GM19324 (cell line): ENCODE results near the gene TMCC2.
"Not testable (repeated sequence)": the region's sequence is repeated elsewhere in the genome, so short reads cannot be mapped to it uniquely, and the experiment has no call there.

Experiments used
- ATAC-seq: cut with Tn5 transposase; IDR thresholded peaks from one replicate; pipeline ENCODE4 v1.9.1; 2021; ENCODE audit warnings: mild to moderate bottlenecking, moderate library complexity; ENCODE audit not compliant: unreplicated experiment, low FRiP score

TMCC2 gene, protein sequence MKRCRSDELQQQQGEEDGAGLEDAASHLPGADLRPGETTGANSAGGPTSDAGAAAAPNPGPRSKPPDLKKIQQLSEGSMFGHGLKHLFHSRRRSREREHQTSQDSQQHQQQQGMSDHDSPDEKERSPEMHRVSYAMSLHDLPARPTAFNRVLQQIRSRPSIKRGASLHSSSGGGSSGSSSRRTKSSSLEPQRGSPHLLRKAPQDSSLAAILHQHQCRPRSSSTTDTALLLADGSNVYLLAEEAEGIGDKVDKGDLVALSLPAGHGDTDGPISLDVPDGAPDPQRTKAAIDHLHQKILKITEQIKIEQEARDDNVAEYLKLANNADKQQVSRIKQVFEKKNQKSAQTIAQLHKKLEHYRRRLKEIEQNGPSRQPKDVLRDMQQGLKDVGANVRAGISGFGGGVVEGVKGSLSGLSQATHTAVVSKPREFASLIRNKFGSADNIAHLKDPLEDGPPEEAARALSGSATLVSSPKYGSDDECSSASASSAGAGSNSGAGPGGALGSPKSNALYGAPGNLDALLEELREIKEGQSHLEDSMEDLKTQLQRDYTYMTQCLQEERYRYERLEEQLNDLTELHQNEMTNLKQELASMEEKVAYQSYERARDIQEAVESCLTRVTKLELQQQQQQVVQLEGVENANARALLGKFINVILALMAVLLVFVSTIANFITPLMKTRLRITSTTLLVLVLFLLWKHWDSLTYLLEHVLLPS

DNA sequence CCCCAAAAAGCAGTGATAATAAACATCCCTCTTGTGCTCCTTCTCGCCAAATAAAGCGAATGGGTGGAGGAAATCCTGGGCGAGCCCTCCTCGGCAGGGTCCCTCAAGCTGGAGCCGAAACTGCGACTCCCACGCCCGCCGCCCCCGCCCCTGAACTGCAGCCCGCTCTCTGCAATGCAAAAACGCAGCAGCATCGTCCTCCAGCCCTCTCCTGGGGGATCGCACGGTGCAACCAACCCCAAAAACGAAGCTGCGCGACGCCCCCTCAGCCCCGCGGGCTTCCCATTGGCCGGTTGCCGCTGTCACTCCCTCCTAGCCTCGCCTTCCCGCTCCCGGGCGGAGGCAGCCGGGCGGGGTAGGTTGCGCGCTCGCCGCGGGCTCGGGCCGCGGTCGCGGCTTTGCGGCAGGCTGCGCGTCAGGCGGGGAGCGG, at the start of gene TMCC2:
TMCC2 (plus strand) TSS at position 363 of the 430 bp plus-strand sequence. CDS start 619 bp downstream, outside the sequence.
- no peak for ATAC-seq

DNA sequence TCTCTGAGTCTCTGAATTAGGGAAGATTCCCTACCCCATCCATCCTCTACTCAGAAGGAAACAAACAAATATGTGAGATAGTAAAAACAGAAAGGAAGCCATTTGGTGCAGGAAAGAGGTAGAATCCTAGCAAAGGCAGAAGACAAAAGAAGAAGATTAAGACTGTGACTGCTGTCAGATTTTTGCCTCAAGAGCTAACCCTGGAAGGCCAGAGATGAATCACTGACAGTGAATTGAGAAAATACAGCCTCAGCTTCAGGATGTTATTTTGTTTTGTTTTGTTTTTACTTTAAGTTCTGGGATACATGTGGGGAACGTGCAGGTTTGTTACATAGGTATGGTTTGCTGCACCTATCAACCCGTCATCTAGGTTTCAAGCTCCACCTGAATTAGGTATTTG, 47.9 kb upstream of the TMCC2 start:
- ATAC-seq: no peak

DNA sequence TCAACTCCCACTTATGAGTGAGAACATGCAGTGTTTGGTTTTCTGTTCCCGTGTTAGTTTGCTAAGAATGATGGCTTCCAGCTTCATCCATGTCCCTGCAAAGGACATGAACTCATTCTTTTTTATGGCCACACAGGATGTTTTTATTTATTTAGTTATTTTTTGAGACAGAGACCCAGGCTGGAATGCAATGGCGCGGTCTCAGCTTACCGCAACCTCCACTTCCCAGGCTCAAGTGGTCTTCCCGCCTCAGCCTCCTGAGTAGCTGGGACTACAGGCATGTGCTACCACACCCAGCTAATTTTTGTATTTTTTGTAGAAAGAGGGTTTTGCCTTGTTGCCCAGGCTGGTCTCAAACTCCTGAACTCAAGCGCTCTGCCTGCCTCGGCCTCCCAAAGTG, 47.4 kb upstream of the TMCC2 start:
- not testable (repeated sequence) for ATAC-seq

DNA sequence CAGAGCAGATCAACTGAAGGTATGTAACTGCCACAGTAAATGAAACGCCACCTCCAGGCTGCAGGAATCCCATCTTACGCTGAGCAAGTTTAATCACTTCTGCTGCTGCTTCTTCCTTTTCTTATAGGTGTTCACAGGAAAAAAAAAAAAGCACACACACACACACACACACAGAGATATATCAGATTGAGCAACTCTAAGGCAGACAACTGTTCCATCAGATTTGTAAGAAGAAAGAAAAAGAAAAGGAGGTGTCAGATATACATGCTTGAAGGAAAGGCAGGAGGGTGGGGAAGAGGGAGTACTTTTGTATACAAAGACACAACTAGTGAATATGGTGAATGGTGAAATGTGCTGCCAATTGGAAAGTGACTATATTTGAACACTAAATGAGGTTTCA, 44.8 kb upstream of the TMCC2 start:
- ATAC-seq: no peak

DNA sequence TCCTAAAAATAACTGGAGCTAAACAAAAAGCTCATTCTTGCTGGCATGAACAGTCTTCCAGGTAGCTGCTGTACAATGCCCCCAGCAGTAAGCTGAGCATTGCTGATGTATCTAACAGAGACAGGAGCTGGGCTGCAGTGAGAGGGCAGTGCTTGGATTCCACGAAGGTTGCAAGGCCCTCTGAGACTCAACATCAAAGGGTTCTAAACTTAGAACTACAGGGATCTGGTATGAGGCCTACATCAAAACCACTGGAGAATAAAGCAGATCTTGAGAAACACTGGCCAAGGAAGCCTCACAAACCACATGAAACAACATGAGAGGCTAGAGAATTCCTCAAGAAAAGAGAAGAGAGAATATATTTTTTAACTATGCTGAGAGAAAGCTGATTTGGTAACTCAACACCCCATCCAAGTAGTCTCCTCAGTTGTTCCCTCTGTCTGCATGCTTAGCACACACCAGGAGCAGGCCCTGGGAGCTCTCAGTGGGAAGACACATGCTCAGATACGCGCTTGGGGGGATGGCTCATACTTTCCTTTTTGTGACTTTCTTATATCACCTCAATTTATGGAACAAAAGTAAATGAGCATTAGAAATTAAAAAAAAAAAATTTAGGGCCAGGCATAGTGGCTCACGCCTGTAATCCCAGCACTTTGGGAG, 43.9 kb upstream of the TMCC2 start:
- no peak for ATAC-seq

DNA sequence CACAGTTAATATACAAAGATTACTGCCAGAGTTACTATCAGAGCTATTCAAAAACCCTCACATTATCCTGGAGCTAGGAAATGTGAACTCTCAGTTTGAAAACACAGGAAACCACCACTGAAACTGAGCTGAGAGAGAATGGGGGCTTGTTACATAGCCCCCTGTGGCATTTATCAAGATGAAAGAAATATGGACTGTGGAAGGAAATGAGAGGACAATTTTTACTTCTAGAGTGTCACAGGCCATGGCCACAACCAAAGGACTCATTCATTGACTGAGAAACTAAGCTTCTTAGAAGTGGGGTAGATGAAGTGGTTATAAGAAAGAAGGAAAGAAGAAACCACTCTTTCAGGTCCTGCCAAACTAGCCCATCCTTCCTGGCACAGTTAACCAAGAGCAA, 41.6 kb upstream of the TMCC2 start:
- no peak for ATAC-seq

DNA sequence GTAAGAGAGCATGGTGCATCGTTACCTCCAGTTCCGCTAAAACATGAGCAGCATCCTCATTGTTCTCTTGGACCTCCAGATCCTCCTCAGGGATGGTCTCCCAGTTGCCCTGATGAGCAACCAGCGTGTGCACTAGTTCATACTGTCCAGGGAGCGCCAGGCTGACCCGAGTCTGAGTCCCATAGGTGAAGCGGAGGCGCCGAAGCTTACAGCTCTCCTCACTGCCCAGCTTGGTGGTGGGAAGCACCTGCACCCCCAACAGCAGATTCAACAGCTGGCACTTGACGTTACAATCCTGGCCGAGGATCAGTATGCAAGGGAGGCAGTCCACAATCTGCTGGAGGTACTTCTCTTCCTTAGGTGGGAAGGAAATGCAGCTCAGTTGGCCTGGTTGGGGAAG, 40.3 kb upstream of the TMCC2 start:
- ATAC-seq: no peak

DNA sequence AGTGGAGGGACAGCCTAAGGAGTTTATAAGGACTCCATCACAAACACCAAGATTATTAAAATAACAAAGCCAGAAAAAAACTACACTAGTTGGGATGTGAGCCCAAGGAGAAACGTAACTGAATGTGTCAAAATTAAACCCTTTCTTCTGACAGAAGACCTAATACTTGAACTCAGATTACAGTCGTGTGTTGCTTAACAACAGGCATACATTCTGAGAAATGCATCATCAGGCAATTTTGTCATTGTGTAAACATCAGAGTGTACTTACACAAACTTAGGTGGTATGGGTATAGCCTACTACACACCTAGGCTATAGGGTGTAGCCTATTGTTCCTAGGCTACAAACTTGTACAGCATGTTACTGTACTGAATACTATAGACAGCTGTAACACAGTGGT, 39.6 kb upstream of the TMCC2 start:
- ATAC-seq: no peak

DNA sequence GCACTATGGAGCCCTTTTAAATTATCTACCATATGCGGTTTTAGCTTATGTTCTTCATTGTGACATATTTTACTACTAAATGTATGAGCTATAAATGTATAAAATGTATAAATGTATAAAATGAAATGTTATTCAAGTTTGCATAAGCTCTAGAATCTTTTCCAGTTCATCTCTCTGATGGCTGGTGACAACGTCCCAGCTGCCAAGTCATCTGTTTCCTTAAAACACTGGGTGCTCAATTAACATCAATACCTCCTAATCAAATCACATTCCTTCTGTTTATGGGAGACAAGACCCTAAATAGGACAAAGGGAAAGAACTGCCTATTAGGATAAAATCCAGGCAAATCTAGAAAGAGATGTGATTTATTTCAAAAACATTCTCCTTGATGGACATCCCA, 39.1 kb upstream of the TMCC2 start:
- ATAC-seq: no peak

DNA sequence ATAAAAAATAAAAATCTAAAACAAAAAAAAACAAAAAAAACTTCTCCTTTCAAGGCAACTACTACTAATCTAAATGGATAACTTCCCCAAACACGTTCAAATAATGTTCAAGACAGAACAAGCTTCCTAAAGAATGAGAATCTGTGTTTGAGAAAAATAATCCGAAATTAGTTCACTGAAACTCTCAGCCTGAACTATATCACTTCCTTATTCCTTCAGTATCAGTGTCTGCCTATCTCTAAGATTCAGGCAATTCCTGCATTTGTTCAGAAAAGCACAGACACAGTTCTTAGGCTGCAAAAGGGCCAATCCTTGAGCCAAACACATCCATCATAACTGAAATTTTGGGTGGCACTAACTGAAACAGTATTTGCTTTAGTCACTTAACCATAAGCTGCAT, 38.6 kb upstream of the TMCC2 start:
- no peak for ATAC-seq

DNA sequence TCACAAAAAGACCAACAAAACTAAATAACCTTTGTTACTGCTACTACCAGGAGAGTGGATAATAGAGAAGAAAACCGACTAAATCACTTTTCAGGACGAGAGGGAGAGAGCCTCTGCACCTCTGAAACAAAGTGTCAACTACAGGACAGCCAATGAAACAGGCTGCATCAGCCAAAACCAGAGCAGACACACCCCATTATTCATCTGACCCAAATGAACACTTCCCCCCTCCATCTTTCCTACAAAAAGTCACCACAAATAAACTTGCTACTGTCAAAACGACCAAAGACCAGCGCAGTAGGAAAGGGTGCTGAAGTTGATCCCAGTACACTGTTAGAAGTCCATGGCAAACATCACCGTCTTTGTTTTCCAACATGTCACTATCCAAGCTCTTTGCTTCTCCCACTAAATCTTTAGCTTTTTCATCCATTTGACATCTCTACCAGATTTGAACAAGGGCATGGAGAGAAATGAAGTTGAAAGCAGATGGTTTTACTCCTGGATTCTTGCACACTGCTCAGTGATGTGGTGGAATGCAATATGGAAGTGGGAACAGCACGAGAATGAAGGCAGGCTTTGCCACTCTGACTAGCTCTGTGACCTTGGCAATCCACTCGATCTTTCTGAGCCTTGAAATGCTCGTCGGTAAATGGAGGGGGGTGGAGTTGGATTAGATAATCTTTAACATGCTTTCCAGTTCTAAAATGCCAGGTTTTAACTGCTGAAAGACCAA, 36.7 kb upstream of the TMCC2 start:
- ATAC-seq: no peak

DNA sequence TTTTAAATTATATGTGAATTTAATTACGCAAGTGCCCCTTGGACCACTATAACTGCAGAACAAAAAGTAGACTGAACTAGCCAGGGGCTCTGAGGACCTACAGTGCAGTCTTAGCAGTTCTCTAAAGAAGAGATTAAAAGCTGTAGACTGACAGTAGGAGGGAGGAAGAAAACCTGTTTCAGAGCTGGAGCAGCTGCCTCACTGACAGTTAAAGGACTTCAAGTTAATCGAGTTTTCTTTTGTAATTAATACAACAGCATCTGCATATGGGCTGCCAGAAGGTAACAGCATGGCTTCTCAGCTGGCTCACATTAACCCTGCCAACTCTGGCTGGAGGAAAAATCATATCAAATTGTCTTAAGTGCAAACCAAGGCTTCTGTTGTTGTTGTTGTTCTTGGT, 36.1 kb upstream of the TMCC2 start:
- no peak for ATAC-seq

DNA sequence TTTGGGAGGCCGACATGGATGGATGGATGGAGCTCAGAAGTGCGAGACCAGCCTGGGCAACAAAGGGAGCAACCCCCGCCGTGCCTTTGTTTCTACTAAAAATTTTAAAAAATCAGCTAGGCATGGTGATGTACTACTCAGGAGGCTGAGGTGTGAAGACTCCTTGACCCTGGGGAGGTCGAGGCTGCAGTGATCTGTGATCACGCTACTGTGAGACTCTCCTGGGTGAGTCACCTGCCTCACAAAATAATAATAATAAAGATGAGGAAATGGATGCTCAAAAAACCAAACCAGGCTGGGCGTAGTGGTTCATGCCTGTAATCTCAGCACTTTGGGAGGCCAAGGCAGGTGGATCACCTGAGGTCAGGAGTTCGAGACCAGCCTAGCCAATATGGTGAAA, 35.5 kb upstream of the TMCC2 start:
- no peak for ATAC-seq

DNA sequence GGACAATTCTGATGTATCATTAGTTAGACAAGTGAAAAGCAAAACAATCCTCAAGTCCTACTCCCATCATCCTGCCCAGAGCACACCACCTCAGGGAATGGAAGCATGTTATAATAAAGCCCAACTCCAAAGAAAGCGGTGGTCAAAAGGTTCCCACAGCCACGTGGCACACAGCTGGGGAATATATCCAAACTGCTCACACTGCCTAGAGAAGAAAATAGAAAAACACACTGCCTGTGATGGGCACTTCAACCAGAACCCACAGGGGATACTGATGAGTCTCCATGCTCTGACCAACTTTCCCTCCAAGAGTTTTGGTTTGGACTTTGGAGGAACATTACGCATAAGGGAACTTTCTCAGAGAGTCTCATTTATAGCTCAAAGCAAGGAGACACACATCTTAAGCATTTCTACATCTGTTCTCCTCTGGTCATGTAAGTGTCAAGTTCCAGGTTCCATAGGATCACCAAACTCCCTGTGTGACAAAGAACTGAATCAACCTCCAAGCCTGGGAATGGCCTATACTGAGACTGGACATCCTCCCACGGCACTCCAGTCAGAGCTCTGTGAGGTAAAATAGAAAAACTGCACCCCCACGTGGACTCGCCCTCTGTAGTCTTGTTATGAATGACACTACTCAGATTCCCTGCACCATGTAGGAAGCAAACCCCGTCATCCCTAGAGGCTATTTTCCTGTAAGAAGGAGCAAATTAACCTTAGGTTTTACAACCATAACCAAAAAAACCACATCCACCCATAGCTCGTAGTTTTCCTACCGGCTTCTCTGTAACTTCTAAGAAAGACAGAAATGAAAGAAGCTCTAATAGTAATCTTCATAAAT, 28.4 kb upstream of the TMCC2 start:
- no peak for ATAC-seq

DNA sequence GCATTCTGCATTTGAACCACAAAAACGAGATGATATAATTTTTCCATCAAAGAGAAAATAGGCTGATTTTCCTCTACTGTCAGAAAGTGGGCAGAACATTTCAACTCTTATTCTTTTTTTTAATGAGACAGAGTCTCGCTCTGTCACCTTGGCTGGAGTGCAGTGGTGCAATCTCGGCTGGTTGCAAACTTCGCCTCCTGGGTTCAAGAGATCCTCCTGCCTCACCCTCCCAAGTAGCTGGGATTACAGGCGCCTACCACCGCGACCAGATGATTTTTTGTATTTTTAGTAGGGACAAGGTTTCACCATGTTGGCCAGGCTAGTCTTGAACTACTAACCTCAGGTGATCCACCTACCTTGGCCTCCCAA, 27.8 kb upstream of the TMCC2 start:
- no peak for ATAC-seq

DNA sequence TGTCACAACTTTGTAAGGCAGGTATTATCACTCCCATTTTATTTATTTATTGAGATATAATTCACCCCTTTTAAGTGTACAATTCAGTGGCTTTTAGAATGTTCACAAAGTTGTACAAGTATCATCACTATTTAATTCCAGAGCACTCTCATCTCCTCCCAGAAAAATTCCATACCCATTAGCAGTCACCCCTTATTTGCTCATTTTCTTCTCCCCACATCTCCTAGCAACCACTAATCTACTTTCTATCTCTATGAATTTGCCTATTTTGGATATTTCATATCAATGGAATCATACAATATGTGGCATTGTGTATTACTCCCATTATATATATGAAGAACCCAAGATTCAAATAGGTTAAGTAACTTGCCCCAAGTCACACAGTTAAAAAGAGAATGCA, 23.2 kb upstream of the TMCC2 start:
- no peak for ATAC-seq

DNA sequence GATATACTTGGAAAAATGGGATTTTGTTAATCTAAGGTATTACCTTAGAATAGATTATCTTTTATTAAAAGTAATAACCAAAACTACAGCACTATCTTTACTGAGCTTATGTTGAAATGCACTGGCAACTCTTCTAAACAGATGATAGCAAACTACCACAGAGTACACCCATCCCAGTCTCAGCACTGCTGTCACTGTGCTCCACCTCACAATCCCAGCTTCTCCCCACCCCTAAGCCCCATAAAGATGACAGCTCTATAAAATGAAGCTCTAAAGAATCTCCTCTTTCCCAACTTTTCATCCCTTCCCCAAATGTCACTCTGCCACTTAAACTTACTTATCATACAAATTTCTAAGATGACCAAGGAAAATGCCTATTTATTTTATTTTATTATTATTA, 22.7 kb upstream of the TMCC2 start:
- no peak for ATAC-seq

DNA sequence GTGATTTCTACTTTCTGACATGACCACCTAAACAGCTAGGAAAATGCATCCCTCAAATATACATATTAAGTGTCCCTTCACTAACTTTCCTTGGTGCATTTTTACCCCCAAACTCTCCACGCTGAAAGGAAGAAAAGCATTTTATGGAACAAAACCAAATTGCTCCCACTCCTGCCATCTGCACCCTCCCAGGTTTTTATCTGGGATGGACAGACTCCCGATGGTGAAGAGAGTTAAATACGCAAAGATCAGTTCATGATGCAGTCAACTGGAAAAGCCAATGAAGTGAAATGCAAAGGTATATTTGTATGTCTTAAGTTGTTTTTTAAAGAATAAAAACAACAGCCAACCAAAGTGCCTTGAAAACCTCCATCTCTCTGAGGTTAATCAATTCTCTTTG, 18.9 kb upstream of the TMCC2 start:
- ATAC-seq: no peak

DNA sequence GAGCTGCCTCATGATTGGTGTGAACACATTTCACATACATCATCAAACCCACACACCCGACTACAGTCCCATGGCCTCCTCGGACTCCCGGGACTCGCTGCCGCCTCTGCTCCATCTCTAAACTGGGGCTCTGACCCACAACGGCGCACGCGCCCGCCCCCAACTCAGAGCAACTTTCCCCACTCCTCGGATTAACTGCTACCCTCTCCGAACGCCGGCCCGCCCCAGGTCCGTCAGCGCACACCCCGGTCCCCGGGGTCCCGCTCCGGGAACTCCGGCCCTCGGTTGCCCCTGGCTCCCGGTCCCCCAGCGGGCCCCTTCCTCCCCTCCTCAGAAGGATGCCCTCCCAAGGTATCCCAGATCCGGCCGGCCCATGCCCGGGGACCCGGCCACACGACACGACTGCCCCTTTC, 17.0 kb upstream of the TMCC2 start:
- ATAC-seq: peak; percentile 26
